NCI-H128 (cell line): ENCODE measurements around the gene WDR72.
"Not testable (repeated sequence)": the region's sequence is repeated elsewhere in the genome, so short reads cannot be mapped to it uniquely, and the experiment has no call there.

Experiments used
- DNase-seq: peaks from one replicate; lab custom pipeline; 2025; ENCODE audit not compliant: unreplicated experiment; lab: John Stamatoyannopoulos, UW

Gene WDR72

GRCh38 chr15:53591041-53591440, 168.4 kb downstream of the WDR72 start:
- no peak for DNase-seq

GRCh38 chr15:53590380-53590779, 169.1 kb downstream of the WDR72 start:
- no peak for DNase-seq

DNA sequence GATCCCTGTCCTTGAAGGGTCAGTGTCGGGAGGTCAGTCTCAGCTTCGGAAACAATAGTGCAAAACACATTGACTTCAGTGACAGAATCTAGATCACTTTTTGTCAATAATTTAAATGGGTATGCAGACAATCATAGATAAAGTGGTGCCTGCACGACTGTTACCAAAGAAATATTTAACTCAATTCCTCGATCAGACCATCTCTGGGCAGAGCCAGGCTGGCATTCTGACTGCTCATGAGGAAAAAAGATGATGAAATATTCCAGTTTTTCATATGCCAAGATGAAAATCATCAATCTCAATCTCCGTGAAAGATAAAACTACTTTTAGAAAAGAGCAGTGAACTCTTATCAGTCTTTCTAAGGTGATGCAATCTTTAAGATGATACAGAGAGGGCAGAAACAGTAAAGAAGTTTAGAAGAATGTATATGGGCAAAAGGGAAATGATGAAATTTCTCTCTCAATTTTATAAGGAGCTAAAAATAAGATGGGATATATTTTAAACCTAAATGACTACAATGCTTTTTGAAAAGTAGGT, 169.9 kb downstream of the WDR72 start:
- no peak for DNase-seq

DNA sequence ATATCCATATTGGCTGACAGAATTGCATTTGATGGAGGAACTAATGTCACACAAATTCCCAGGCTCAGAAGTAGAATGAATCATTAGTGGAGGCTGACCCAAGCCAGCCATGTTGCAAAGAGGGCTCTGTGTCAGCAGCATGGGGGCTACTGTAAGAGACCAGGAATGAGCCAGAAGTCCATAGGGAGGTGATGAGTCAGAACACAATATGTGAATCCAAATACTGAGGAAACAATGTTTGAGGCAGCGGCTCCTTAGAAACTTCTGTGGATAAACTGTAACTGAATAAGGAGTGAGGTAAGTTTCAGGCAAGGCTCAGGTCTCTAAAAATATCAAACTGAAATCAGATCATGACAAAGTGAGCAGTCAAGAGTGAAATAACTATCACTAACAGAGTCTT, 170.7 kb downstream of the WDR72 start:
- no peak for DNase-seq

- no peak for DNase-seq
Measured at GRCh38 chr15:53586799-53587198, 172.7 kb downstream of the WDR72 start.

GRCh38 chr15:53581513-53581912, 177.9 kb downstream of the WDR72 start:
- DNase-seq = no peak

GRCh38 chr15:53580366-53580765, 179.1 kb downstream of the WDR72 start:
- no peak for DNase-seq

DNA sequence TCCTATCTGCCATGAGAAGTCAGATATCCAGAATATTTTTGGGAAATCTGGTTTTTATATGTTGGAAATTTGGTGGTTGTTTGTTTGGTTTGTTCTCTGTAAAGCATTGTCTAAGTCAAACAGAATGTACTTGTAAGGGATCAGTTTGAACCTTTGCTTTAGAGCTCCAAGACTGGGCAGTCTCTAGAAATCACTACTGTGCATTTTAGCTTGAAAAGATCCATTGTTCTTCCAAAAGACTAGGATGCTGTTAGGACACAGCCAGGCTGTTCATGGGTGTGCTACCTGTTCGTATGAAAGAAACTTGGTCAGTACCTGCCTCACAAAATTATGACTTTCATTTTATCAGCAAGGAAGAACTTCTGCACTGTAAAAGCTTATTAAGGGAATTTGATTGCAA, 182.6 kb downstream of the WDR72 start:
- no peak for DNase-seq

DNA sequence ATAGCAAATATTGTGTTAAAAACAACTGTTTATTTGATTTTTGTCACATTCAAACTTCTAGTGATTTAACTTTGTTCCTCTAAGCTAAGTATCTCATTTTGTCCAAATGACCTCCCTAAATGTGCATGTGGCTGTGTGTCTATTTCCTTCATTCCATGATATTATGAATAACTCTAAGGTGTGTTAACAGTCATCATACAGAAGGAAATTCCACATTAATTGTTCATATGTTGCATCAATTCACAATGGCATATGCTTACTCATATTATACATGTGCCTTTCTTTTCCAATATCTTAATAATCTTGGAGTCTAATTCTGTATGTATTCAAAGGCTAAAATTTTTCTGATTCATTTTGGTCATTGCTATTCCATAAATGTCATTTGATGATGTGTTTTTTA, 186.4 kb downstream of the WDR72 start:
- no peak for DNase-seq

- no peak for DNase-seq
Measured at GRCh38 chr15:53569751-53570480, 189.5 kb downstream of the WDR72 start.

DNA sequence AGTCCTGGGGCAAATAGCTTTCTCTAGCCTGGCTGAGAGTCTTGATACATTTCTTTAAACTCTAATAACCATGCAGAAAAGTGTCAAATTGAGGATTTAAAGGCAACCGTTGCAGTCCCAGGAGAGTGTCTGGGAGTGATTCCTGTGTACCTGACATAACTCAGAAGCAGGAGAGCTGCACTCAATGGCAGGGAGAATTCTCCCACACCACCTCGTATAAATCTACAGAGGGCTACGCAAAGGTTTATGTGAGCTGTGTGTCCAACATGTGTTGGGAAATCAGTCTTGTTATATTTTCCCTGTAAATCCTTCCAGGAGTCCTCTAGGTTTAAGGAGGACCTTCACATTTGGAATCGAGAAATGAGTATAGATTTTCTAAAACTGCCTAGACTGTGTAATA, 192.6 kb downstream of the WDR72 start:
- no peak for DNase-seq

DNA sequence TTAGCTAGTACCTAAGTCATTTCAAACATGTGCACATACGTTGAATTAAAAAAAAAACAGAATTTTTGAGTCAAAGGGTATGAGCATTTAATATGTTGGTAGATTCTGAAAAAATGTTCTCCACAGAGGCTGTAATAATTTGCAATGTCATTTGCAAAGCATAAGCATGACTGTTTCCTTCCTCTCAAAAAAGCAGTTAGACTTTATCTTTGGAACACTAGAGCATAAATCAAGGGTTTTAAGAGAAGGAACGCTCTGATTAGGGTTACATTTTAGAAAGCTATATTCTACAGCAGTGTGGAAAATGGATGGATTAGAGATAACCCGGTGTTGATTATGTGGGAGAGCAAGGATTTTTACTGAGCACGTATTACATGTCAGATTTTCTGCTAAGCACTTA, 193.7 kb downstream of the WDR72 start:
- no peak for DNase-seq

DNA sequence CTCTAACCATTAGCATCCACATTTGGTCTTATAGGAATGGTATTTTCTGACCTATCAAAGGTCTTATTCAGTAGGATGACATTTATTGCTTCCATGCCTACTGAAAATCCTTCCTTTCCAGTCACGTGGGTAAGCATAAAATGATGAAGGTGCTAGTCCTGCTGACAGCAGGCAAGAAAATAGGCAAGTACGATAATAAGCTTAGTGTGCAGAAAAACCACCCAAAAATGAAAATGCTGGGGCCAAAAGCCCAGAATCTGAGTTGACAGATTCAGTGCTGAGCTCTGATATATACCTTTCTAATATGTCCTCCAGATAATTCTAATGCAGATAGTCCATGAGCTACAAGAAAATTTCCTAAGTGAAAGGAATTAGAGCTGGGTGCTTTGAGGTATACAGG, 194.8 kb downstream of the WDR72 start:
- DNase-seq = no peak

DNA sequence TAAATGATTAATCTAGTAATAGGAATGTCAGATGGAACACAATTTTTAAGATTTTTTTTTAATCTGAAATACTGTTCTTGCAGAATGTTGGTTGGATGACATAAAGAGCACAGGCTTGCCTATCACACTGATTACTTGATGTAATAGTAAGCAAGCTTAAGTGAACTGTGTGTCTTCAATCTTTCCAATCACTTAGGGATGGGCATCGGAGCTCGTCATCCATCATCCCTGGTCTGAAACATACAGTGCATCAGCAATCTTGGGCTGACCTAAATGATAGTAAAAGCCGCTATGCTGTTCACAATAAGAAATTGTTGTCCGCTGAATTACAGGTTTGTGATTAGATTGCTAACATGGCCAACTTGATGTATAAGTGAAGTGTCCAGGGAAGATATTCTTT, 195.8 kb downstream of the WDR72 start:
- DNase-seq = no peak

- no peak for DNase-seq
Measured at GRCh38 chr15:53559364-53560277, 199.8 kb downstream of the WDR72 start.

DNA sequence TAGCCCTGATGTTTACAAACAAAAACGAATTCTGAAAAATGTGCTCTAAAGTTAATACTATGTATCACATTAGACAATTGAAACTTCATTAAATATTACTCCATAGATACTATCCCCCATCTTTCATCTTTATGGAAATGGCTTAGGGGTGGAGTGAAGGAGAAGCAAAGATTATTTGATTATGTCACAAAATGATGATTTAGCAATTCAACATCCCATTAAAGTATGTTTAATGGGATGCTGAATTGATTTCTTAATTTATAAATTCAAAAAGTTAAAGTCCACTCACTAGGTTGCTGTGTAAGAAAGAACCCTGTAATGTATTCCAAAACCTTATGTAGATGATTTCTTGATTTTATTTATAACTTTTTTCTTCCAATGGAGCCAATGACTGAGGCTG, 201.1 kb downstream of the WDR72 start:
- DNase-seq = no peak

DNA sequence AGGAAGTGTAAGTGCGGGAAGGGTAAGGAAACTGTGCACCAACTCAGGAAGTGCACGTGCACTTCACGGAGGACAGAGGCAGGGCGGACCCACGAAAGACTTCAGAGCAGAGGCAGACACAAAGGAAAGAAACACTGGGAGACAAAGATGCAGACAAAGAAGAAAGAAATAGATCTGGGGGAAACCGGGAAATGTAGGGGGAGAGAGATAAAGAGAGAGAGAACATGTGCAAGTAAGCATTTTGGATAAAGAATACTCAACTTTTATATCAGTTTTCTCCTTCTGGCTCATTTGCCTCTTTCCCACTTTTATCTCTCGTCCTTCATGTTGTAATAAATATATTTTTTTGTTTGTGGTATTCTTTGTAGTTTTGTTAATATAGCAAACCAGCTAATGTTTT, 204.2 kb downstream of the WDR72 start:
- DNase-seq = no peak

DNA sequence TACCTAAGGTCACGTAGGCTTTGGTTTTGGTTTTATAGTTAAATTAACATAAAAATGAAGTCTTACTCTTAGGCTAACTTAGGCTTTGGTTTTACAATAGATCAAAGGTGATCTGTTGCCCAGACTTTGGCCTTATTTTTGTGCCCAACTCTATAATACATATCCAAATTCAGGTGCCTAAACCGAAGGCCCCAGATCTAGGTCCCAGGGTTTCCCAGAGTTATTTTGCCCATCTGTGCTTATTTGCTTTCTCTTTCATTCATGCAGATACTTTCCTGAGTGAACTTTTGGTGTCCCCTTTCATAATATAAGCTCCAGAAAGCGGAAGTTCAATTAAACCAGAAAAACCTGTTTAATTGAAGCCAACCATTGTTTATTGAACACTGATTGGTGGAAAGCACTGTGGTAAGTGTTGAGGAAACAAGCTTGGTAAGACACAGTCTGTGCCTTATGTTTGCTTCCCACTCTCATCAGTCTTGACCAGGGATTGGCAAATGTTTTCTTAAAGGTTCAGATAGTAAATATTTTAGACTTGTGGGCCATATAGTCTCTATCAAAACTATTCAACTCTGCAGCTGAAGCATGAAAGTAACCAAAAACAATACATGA, 209.7 kb downstream of the WDR72 start:
- DNase-seq = no peak

DNA sequence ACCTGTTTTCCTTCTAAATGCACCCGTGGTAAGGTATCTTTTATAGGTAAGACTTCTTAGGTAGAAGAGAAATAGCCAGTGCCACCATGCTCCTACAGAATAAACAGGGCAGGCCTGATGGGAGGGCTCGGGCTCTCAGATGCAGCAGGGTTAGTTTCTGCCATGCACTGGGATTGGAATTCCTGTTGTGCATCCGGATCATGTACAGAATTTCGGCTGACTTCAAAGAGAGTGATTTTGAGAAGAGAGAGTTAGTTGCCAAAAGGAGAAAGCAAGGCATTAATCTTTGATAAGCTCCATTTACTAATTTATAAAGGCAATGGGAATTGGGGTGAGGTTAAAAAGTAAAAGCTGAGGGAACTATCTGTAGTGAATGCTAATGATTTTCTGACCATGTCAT, 211.2 kb downstream of the WDR72 start:
- no peak for DNase-seq

DNA sequence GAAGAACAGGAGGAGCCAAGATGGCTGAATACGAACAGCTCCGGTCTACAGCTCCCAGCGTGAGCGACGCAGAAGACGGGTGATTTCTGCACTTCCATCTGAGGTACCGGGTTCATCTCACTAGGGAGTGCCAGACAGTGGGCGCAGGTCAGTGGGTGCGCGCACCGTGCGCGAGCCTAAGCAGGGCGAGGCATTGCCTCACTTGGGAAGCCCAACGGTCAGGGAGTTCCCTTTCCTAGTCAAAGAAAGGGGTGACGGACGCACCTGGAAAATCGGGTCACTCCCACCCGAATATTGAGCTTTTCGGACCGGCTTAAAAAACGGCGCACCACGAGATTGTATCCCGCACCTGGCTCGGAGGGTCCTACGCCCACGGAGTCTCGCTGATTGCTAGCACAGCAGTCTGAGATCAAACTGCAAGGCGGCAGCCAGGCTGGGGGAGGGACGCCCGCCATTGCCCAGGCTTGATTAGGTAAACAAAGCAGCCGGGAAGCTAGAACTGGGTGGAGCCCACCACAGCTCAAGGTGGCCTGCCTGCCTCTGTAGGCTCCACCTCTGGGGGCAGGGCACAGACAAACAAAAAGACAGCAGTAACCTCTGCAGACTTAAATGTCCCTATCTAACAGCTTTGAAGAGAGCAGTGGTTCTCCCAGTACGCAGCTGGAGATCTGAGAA, 218.7 kb downstream of the WDR72 start:
- DNase-seq = not testable (repeated sequence)

DNA sequence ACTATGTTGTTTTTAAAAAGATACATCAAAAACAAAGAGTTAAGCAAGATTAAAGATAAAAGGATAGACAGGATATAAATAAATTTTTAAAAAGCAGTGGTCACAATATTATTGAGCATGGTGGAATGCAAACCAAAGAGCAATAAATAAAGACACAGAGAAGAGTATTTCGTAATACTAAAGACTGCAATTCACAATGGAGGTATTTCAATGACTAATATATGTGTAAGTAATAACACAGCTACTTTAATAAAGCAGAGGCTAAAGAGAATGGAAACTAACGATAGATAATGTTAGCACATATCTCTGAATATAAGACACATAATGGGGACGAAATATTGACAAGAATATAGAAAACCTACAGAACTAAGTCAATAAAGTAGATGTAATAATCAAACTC, 219.6 kb downstream of the WDR72 start:
- DNase-seq = no peak
